Stimulated activated CD8-positive, alpha-beta memory T cell treated with anti-CD3 and anti-CD28 coated beads, Interleukin-4, amount 100 ng/mL, for 48 hours (primary cell): ENCODE measurements around the gene SH3GLB1.
A peak's percentile ranks its signal among the peaks of the same experiment; 100 is the strongest.

ENCODE experiments used
- DNase-seq: peaks from one replicate; pipeline ENCODE4 v3.0.0-alpha.2; 2020

Gene SH3GLB1

DNA sequence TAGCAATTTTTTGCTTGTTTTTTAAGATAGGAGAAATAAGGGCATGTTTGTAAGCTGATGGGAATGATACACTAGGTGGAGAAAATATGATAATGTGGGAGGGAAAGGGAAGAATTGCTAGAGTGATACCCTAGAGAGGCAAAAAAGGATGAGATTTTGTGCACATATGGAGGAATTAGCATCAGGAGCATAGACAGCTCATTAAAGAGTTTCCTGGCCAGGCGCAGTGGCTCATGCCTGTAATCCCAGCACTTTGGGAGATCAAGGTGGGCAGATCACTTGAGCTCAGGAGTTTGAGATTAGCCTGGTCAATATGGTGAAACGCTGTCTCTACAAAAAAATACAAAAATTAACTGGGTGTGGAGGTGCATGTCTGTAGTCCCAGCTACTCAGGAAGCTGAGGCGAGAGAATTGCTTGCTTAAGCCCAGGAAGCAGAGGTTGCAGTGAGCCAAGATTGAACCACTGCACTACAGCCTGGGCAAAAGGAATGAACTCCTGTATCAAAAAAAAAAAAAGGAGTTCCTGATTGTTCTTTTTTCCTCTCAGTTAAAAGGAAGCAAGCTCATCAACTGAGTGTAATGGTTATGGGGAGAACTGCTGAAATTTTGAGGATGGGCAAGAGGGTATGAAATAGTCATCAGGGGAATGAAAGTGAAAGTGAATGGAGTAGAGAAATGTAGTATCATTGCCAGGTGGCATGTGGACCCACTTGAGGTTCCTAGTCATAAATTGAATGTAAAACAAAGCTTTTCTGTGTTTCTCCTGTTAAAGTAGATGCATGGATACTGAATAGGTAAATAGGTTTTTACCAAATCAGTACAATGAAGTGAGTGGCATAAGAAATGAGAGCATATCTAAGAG is 35.5 kb downstream of the SH3GLB1 start:
- no peak for DNase-seq

DNA sequence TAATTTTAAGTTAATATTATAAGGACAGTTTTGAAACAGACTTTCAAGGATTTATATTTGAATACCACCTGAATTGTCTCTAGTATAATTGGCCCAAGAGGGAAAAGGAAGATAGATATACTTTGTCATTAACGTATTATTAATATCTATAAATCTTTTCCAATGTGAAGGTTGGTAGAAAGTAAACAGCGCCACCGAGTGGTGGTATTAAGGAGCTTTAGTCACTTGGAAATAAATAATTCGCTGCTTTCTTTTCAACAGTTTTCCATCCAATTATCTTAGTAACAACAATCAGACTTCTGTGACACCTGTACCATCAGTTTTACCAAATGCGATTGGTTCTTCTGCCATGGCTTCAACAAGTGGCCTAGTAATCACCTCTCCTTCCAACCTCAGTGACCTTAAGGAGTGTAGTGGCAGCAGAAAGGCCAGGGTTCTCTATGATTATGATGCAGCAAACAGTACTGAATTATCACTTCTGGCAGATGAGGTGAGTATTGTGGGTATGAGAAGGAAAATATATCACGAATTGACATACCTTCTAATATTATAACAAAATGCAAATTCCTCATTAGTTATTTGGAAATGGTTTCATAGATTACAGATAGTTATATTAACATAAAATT is 37.7 kb downstream of the SH3GLB1 start:
- DNase-seq = peak; percentile 56

DNA sequence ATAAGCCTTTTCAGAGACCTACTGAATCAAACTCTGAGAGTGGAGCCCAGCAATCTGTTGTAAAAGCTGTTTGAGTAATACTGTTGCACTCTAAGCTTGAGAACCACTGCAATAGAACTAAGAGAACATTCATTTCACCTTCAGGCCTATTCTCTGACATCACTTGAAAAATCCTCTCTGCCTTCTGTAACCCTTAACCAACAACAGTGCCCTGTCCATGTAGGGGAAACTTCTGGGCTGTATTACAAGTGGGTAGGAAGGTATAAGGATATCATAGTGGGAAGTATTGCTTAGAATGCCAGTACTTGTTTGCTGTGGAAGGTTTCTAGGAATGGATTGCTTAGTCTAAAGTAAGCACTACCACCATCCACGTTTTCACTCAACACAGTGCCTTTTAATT is 42.9 kb downstream of the SH3GLB1 start:
- no peak for DNase-seq

GRCh38 chr1:86748622-86749373 is 44.4 kb downstream of the SH3GLB1 start:
- DNase-seq = no peak

DNA sequence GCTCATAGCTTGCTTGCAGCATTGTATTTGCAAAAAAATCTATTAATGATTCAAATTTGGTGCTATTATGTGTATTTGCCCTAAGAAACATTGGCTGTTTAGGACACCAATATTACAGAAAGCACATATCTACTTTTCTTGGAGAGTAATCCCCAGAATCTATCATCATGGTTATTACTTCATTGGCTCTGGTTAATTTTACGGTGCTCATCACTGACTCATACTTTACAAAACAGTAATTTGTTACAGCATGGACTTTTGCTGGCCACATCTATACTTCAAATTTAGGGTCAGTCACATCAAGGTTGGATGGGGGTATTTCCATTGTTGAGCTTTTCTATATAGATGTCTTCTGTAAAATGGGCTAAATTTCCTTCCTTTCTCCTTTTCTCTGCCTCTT is 45.7 kb downstream of the SH3GLB1 start:
- no peak for DNase-seq

GRCh38 chr1:86750530-86750929 is 46.2 kb downstream of the SH3GLB1 start:
- no peak for DNase-seq

- no peak for DNase-seq
Observed at GRCh38 chr1:86751923-86752322, 47.5 kb downstream of the SH3GLB1 start.

DNA sequence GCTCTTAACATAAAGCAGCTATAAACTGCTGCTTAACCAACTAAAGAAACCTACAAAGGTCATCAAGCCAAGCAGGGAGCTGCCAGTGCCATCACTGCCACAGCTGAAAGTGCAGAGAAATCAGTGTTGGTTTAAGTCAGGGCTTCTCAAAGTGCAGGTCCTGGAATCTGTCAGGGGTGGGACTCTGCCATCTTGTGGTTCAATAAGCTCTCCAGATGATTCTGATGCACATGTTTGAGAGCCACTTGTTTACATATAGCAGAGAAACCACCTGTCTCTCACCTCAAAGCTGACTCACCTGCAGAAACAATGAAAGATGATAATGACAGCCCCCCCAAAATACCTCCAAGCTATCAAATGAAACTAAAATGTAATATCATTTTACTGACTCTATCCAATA is 49.3 kb downstream of the SH3GLB1 start:
- DNase-seq = no peak

DNA sequence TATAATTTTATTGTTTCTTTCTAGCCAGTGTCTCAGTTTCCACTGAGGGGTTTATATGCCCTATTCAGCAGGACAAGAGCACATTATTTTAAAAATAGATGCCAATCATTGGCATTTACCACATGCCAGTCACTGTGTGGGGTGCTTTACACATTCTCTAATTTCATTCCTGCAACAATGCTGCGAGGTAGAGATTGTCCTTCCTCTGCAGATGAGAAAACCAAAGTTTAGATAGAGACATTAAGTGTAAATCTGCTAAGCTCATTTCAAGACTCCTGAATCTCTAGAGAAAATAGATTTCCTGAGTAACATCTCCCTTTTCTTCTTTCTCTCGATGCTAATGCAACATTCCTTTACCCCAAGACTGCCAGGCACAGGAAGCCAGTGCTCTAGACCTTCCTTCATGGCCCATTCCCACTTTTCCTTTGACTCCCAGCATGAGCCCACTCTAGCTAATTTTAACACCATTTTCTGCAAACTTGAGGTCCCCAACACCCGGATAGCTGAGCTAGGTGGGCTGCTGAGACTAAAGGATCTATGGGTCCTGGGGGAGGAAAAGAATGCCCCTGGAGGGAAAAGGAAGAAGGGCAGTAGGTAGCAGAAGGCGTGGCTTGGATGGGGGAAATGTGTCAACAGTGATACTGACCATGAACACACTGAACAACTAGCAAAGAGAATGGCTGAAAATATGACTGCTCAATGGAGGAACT is 50.0 kb downstream of the SH3GLB1 start:
- DNase-seq = no peak

- no peak for DNase-seq
Observed at GRCh38 chr1:86756062-86756406, 51.7 kb downstream of the SH3GLB1 start.

DNA sequence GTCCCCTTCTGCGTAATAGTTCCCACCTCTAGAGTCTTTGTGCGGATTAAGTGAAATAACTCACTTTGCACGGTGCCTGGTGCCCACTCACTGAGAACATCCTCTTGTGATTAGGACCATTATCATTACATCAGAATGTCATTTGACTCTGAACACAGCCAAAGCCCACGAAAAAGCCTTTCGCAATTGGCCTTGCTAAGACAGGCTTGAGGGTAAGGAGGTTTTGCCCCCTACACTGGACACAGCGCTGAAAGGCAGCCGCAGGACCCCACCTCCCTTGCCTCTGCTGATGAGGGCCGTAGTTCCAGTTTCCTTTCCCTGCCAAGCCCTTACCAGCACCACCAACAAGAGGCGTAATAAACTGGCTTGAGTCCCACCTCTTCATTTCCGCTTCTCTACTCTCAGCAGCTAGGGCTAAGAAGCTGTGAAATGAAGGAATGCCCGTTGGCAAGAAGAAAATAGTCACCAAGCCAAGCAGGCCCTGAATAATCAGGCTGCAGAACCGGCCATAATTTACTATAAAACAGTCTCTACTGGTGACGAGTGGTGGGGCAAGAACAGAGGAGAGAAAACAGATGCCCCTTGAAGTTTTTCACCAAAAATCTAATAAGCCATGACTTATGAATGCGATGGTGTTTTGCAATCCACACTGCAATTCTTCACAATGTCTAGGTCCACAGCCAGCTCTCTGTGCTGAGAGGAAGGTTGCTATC is 53.1 kb downstream of the SH3GLB1 start:
- no peak for DNase-seq

DNA sequence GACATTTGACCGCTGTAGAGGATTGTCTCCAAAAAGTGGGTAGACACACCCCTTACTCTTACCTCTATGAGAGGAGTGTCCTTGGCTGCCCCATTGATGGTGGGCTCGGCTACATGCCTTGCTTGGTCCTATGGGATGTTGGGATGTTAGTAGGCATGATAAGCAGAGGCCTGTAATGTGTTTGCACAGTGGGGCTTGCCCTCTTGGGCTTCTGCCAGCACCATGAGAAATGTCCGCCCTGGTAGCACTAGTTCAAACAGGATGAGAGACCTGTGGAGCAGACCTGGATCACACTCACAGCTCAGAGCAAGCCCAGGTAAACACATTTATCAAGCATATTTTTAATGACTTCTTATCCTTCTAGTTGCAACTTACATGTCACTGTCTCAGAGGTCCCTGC is 54.2 kb downstream of the SH3GLB1 start:
- no peak for DNase-seq

GRCh38 chr1:86760199-86760598 is 55.8 kb downstream of the SH3GLB1 start:
- DNase-seq = no peak

GRCh38 chr1:86762336-86762735 is 58.0 kb downstream of the SH3GLB1 start:
- no peak for DNase-seq

GRCh38 chr1:86764523-86764922 is 60.1 kb downstream of the SH3GLB1 start:
- DNase-seq = no peak

DNA sequence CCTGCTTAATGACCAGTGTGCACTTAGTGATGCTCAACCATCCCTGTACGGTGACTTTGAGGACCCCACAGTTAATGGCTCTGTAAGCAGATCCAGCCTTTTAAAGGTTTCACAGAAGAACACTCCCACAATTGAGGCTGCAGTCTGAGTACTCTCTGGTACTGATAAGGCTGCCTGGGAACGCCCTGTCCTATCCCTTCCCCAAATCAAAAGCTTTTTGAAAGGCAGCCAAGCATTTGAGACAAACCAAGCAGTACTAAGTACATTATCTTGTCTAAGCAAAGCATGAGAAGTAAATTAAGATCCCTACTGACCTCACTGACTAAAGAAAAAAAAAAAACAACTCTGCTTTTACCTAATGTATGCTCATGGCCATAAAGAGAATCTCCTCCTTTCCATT is 60.7 kb downstream of the SH3GLB1 start:
- no peak for DNase-seq

- no peak for DNase-seq
Observed at GRCh38 chr1:86765674-86766073, 61.3 kb downstream of the SH3GLB1 start.

DNA sequence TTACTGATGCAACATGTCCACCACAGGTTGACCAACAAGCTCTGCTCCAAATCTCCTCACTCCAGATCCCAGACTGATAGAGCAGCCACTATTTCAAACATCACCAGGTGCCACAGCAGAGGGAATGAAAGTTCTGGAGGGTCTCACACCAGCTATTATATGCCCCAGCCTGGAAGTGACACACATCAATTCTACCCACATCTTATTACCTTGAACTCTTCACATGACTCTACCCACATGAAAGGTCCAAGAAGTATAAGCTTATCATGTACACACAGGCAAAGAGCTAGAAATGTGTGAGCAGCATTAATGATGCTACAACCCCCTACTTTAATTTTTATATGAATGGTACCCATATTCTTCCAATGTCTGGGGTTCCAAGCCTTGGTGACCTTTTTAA is 64.2 kb downstream of the SH3GLB1 start:
- DNase-seq = no peak

GRCh38 chr1:86769065-86769464 is 64.7 kb downstream of the SH3GLB1 start:
- DNase-seq = no peak

GRCh38 chr1:86773341-86774288 is 69.2 kb downstream of the SH3GLB1 start:
- DNase-seq = no peak
